GM23248 (cell line): Measurements from ENCODE around the gene PPP1R12A.

Experiments
- EZH2 ChIP-seq: fragments of 200-600 bp; sonication (generic); IDR thresholded peaks from 2 replicates; pipeline ENCODE4 v1.6.1; 2018; ENCODE audit warnings: antibody characterized with exemption, mild to moderate bottlenecking; ENCODE audit not compliant: insufficient read depth, poor library complexity, severe bottlenecking
- EZH2phosphoT487 ChIP-seq: fragments of 200-600 bp; sonication (generic); IDR thresholded peaks from 2 replicates; pipeline ENCODE4 v1.6.1; 2018; ENCODE audit warnings: antibody characterized with exemption, moderate library complexity, mild to moderate bottlenecking, low read depth; ENCODE audit not compliant: insufficient read depth

- TF ChIP-seq EZH2phosphoT487 (no peak), EZH2 (no peak)
Observed at GRCh38 chr12:79838359-79838758, 96.5 kb downstream of the PPP1R12A start.
